WTC11 (cell line): Measurements from ENCODE around the gene CACNA1D. TPM values are rescaled to one million over a fixed set of nuclear protein-coding genes. Genes with fewer than 3 reads are reported as not detected.

Source experiments
- ATAC-seq: fragments of 200-7000 bp; cut with Tn5 transposase; 2 replicates; pipeline ENCODE4 v1.10.0; 2021; ENCODE audit warnings: mild to moderate bottlenecking, moderate library complexity
- CTCF ChIA-PET: fragments of 300-600 bp; sonication (Branson Sonifier 250); formaldehyde crosslinking; loops from one replicate; lab custom pipeline; 2021; ENCODE audit warnings: antibody characterized with exemption; lab: Charles Lee
- POLR2A ChIA-PET: fragments of 350-600 bp; sonication (Branson Sonifier 250); formaldehyde crosslinking; loops from one replicate; lab custom pipeline; 2021; ENCODE audit warnings: antibody characterized with exemption; lab: Charles Lee
- DNase-seq: peaks from one replicate; pipeline ENCODE4 v3.0.0; 2021; ENCODE audit warnings: low spot score
- H3K27ac Mint-ChIP-seq: 2 replicates; pipeline ENCODE4 v1.8.0; 2021; ENCODE audit warnings: mixed read lengths
- H3K27me3 Mint-ChIP-seq: 2 replicates; pipeline ENCODE4 v1.8.0; 2021; ENCODE audit warnings: low read depth, mild to moderate bottlenecking, moderate library complexity, mixed read lengths
- H3K36me3 Mint-ChIP-seq: 2 replicates; pipeline ENCODE4 v1.8.0; 2021; ENCODE audit warnings: mixed read lengths
- H3K4me1 Mint-ChIP-seq: 2 replicates; pipeline ENCODE4 v1.8.0; 2022; ENCODE audit warnings: mixed read lengths
- H3K4me3 Mint-ChIP-seq: 2 replicates; pipeline ENCODE4 v1.8.0; 2021; ENCODE audit warnings: mild to moderate bottlenecking, moderate library complexity, mixed read lengths
- H3K9me3 Mint-ChIP-seq: 2 replicates; pipeline ENCODE4 v1.8.0; 2021; ENCODE audit warnings: mixed read lengths
- CBFB ChIP-seq: sonication (generic); formaldehyde crosslinking; IDR thresholded peaks from 2 replicates; pipeline ENCODE4 v1.8.1; 2022; ENCODE audit warnings: mild to moderate bottlenecking, low read depth, missing genetic modification reagents
- CREB1 ChIP-seq: sonication (generic); formaldehyde crosslinking; IDR thresholded peaks from 2 replicates; pipeline ENCODE4 v1.8.0; 2023; ENCODE audit warnings: mild to moderate bottlenecking, missing genetic modification reagents
- HMGA2 ChIP-seq: fragments of 250-450 bp; sonication (Bioruptor Pico); IDR thresholded peaks from 2 replicates; pipeline ENCODE4 v1.4.0; 2021; ENCODE audit warnings: mild to moderate bottlenecking, moderate library complexity
- JUN ChIP-seq: sonication (generic); formaldehyde crosslinking; IDR thresholded peaks from 2 replicates; pipeline ENCODE4 v1.8.0; 2023; ENCODE audit warnings: mild to moderate bottlenecking, missing genetic modification reagents
- MLX ChIP-seq: sonication (generic); formaldehyde crosslinking; IDR thresholded peaks from 2 replicates; pipeline ENCODE4 v1.8.1; 2023; ENCODE audit warnings: mild to moderate bottlenecking, missing genetic modification reagents, moderate library complexity
- MYBL2 ChIP-seq: sonication (generic); formaldehyde crosslinking; IDR thresholded peaks from 2 replicates; pipeline ENCODE4 v1.8.1; 2023; ENCODE audit warnings: mild to moderate bottlenecking, moderate library complexity, missing genetic modification reagents
- NFYB ChIP-seq: sonication (generic); formaldehyde crosslinking; conservative IDR thresholded peaks from 2 replicates; pipeline ENCODE4 v1.8.0; 2022; ENCODE audit warnings: low read depth, missing genetic modification reagents
- OVOL2 ChIP-seq: fragments of 250-450 bp; sonication (Bioruptor Pico); IDR thresholded peaks from 2 replicates; pipeline ENCODE4 v1.9.0; 2021; ENCODE audit warnings: mild to moderate bottlenecking, borderline replicate concordance
- RORB ChIP-seq: fragments of 250-450 bp; sonication (Bioruptor Pico); IDR thresholded peaks from 2 replicates; pipeline ENCODE4 v1.9.0; 2021; ENCODE audit warnings: mild to moderate bottlenecking
- SOX15 ChIP-seq: fragments of 250-450 bp; sonication (Bioruptor Pico); IDR thresholded peaks from 2 replicates; pipeline ENCODE4 v1.9.0; 2021; ENCODE audit warnings: mild to moderate bottlenecking
- TCF7 ChIP-seq: sonication (generic); formaldehyde crosslinking; IDR thresholded peaks from 2 replicates; pipeline ENCODE4 v1.8.0; 2022; ENCODE audit warnings: mild to moderate bottlenecking, low read depth, missing genetic modification reagents, moderate library complexity
- TEAD1 ChIP-seq: sonication (generic); formaldehyde crosslinking; IDR thresholded peaks from 2 replicates; pipeline ENCODE4 v1.8.0; 2022; ENCODE audit warnings: mild to moderate bottlenecking, missing genetic modification reagents
- USF1 ChIP-seq: sonication (generic); formaldehyde crosslinking; IDR thresholded peaks from 2 replicates; pipeline ENCODE4 v1.8.0; 2022; ENCODE audit warnings: mild to moderate bottlenecking, missing genetic modification reagents
- ZNF263 ChIP-seq: sonication (generic); formaldehyde crosslinking; IDR thresholded peaks from 2 replicates; pipeline ENCODE4 v1.8.1; 2022; ENCODE audit warnings: low read depth, mild to moderate bottlenecking, moderate library complexity, missing genetic modification reagents
- ZNF396 ChIP-seq: fragments of 250-450 bp; sonication (Bioruptor Pico); IDR thresholded peaks from 2 replicates; pipeline ENCODE4 v1.8.0; 2021; ENCODE audit warnings: mild to moderate bottlenecking, moderate library complexity, borderline replicate concordance
- ZNF416 ChIP-seq: fragments of 250-450 bp; sonication (Bioruptor Pico); IDR thresholded peaks from 2 replicates; pipeline ENCODE4 v1.9.0; 2021; ENCODE audit warnings: mild to moderate bottlenecking, inconsistent platforms
- total RNA-seq: library from RNA; stranded (reverse); gene quantifications from 3 replicates; pipeline ENCODE4 v1.2.3, GENCODE V29; 2021
- TF ChIP-seq, protein P1 (sequence below): sonication (generic); formaldehyde crosslinking; IDR thresholded peaks from 2 replicates; pipeline ENCODE4 v1.8.0; 2022; ENCODE audit warnings: missing genetic modification reagents
- TF ChIP-seq, protein P2 (sequence below): fragments of 250-450 bp; sonication (Bioruptor Pico); IDR thresholded peaks from 2 replicates; pipeline ENCODE4 v2.1.2; 2022; ENCODE audit warnings: mild to moderate bottlenecking, moderate library complexity
- TF ChIP-seq, protein P3 (sequence below): fragments of 250-450 bp; sonication (Bioruptor Pico); IDR thresholded peaks from 2 replicates; pipeline ENCODE4 v1.9.0; 2021; ENCODE audit warnings: moderate library complexity, mild to moderate bottlenecking, inconsistent platforms, borderline replicate concordance
- TF ChIP-seq, protein P4 (sequence below): fragments of 200-600 bp; IDR thresholded peaks from 2 replicates; pipeline ENCODE4 v1.8.0; 2022; ENCODE audit warnings: antibody characterized with exemption
- TF ChIP-seq, protein P5 (sequence below): sonication (generic); formaldehyde crosslinking; IDR thresholded peaks from 2 replicates; pipeline ENCODE4 v1.8.1; 2022; ENCODE audit warnings: low read depth, missing genetic modification reagents, borderline replicate concordance

Gene CACNA1D
- total RNA-seq, 1 experiment from 2014 or later: 2.3 TPM

GRCh38 chr3:53493963-53494791 lies at the start of gene CACNA1D (continued):
- TF ChIP-seq, protein P1, sequence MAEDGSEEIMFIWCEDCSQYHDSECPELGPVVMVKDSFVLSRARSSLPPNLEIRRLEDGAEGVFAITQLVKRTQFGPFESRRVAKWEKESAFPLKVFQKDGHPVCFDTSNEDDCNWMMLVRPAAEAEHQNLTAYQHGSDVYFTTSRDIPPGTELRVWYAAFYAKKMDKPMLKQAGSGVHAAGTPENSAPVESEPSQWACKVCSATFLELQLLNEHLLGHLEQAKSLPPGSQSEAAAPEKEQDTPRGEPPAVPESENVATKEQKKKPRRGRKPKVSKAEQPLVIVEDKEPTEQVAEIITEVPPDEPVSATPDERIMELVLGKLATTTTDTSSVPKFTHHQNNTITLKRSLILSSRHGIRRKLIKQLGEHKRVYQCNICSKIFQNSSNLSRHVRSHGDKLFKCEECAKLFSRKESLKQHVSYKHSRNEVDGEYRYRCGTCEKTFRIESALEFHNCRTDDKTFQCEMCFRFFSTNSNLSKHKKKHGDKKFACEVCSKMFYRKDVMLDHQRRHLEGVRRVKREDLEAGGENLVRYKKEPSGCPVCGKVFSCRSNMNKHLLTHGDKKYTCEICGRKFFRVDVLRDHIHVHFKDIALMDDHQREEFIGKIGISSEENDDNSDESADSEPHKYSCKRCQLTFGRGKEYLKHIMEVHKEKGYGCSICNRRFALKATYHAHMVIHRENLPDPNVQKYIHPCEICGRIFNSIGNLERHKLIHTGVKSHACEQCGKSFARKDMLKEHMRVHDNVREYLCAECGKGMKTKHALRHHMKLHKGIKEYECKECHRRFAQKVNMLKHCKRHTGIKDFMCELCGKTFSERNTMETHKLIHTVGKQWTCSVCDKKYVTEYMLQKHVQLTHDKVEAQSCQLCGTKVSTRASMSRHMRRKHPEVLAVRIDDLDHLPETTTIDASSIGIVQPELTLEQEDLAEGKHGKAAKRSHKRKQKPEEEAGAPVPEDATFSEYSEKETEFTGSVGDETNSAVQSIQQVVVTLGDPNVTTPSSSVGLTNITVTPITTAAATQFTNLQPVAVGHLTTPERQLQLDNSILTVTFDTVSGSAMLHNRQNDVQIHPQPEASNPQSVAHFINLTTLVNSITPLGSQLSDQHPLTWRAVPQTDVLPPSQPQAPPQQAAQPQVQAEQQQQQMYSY (CRISPR knock-in tag): peak; percentile 53; the same call in 1 of the 2 replicates

GRCh38 chr3:53457068-53457467 lies 37.3 kb upstream of the CACNA1D start:
- DNase-seq (no peak), ATAC-seq (no peak)
- POLR2A ChIA-PET: no interaction called here
- CTCF ChIA-PET: no interaction called here
- no peaks in the 10 kb centered on the region for H3K4me1 Mint-ChIP-seq
- no peak overlapping the region for H3K27ac Mint-ChIP-seq
- no peak for TF ChIP-seq JUN (CRISPR knock-in tag)
- TF ChIP-seq, protein P2, sequence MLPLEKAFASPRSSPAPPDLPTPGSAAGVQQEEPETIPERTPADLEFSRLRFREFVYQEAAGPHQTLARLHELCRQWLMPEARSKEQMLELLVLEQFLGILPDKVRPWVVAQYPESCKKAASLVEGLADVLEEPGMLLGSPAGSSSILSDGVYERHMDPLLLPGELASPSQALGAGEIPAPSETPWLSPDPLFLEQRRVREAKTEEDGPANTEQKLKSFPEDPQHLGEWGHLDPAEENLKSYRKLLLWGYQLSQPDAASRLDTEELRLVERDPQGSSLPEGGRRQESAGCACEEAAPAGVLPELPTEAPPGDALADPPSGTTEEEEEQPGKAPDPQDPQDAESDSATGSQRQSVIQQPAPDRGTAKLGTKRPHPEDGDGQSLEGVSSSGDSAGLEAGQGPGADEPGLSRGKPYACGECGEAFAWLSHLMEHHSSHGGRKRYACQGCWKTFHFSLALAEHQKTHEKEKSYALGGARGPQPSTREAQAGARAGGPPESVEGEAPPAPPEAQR (CRISPR knock-in tag): no peak
- no peak for TF ChIP-seq NFYB (CRISPR knock-in tag)
- TF ChIP-seq SOX15 (CRISPR knock-in tag): no peak
- TF ChIP-seq, protein P3, sequence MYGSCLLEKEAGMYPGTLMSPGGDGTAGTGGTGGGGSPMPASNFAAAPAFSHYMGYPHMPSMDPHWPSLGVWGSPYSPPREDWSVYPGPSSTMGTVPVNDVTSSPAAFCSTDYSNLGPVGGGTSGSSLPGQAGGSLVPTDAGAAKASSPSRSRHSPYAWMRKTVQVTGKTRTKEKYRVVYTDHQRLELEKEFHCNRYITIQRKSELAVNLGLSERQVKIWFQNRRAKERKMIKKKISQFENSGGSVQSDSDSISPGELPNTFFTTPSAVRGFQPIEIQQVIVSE: no peak
- TF ChIP-seq TCF7 (CRISPR knock-in tag): no peak
- TF ChIP-seq HMGA2 (CRISPR knock-in tag): no peak
- TF ChIP-seq RORB (CRISPR knock-in tag): no peak
- no peak for TF ChIP-seq CREB1 (CRISPR knock-in tag)
- TF ChIP-seq USF1 (CRISPR knock-in tag): no peak
- H3K9me3 Mint-ChIP-seq: no peaks in the 10 kb centered on the region
- H3K4me3 Mint-ChIP-seq: no peak overlapping the region
- no peaks in the 10 kb centered on the region for H3K36me3 Mint-ChIP-seq
- peaks cover 2% of the 10 kb centered on the region; the same call in 1 of the 2 replicates for H3K27me3 Mint-ChIP-seq

DNA sequence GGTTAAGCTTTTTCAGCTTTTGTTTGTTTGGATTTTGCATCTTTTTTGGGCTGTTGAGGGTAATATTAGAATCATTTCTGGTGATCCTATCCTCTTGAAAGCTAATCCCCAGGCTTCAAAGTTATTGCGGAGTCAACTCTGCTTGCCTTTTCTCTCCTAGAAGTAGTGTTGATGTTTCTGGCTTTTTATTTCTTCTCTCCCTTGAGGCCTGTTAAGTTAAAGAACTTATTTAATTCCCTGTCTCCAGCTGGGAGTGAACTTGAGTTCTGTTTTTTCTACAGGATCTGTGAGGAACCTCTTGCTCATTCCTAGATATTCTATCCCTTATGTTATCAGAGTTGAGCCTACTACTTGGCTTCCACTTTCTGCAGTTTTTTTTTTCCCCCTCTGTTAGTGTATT lies 34.1 kb upstream of the CACNA1D start:
- TF ChIP-seq MLX (no peak), RORB (CRISPR knock-in tag) (no peak), TEAD1 (no peak), ZNF416 (CRISPR knock-in tag) (no peak), ZNF263 (CRISPR knock-in tag) (no peak), MYBL2 (CRISPR knock-in tag) (no peak), ZNF396 (CRISPR knock-in tag) (no peak), OVOL2 (CRISPR knock-in tag) (no peak), CBFB (CRISPR knock-in tag) (no peak), CREB1 (CRISPR knock-in tag) (no peak)
- TF ChIP-seq, protein P4, sequence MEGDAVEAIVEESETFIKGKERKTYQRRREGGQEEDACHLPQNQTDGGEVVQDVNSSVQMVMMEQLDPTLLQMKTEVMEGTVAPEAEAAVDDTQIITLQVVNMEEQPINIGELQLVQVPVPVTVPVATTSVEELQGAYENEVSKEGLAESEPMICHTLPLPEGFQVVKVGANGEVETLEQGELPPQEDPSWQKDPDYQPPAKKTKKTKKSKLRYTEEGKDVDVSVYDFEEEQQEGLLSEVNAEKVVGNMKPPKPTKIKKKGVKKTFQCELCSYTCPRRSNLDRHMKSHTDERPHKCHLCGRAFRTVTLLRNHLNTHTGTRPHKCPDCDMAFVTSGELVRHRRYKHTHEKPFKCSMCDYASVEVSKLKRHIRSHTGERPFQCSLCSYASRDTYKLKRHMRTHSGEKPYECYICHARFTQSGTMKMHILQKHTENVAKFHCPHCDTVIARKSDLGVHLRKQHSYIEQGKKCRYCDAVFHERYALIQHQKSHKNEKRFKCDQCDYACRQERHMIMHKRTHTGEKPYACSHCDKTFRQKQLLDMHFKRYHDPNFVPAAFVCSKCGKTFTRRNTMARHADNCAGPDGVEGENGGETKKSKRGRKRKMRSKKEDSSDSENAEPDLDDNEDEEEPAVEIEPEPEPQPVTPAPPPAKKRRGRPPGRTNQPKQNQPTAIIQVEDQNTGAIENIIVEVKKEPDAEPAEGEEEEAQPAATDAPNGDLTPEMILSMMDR: no peak
- TF ChIP-seq, protein P5, sequence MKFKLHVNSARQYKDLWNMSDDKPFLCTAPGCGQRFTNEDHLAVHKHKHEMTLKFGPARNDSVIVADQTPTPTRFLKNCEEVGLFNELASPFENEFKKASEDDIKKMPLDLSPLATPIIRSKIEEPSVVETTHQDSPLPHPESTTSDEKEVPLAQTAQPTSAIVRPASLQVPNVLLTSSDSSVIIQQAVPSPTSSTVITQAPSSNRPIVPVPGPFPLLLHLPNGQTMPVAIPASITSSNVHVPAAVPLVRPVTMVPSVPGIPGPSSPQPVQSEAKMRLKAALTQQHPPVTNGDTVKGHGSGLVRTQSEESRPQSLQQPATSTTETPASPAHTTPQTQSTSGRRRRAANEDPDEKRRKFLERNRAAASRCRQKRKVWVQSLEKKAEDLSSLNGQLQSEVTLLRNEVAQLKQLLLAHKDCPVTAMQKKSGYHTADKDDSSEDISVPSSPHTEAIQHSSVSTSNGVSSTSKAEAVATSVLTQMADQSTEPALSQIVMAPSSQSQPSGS (CRISPR knock-in tag): no peak
- H3K4me1 Mint-ChIP-seq: no peaks in the 10 kb centered on the region
- CTCF ChIA-PET: no interaction called here

More for the DNA sequence above, 34.1 kb upstream of the CACNA1D start:
- POLR2A ChIA-PET: interaction anchor here (0.6 kb wide), 1 partner anchor 1487 kb away, joined by 4 read pairs; no protein-coding TSS in a partner anchor
- ATAC-seq (no peak), DNase-seq (no peak)
- H3K27me3 Mint-ChIP-seq: peaks cover 10% of the 10 kb centered on the region
- H3K27ac Mint-ChIP-seq: no peak overlapping the region
- no peak overlapping the region for H3K4me3 Mint-ChIP-seq
- peaks cover 5% of the 10 kb centered on the region for H3K9me3 Mint-ChIP-seq
- H3K36me3 Mint-ChIP-seq: no peaks in the 10 kb centered on the region
